Astrocyte (in vitro differentiated cells and primary cell): ENCODE data around the gene FRMD5.

ENCODE experiments used
- EZH2 ChIP-seq: IDR thresholded peaks from 2 replicates; pipeline ENCODE4 v1.6.1; 2012; ENCODE audit warnings: mild to moderate bottlenecking, low read length, inconsistent platforms; ENCODE audit not compliant: insufficient read depth
- TF ChIP-seq, protein P1 (sequence below): IDR thresholded peaks from 2 replicates; pipeline ENCODE4 v1.5.1; 2011; ENCODE audit warnings: low read depth, mild to moderate bottlenecking, inconsistent platforms, low read length, moderate library complexity; ENCODE audit not compliant: insufficient read depth

DNA sequence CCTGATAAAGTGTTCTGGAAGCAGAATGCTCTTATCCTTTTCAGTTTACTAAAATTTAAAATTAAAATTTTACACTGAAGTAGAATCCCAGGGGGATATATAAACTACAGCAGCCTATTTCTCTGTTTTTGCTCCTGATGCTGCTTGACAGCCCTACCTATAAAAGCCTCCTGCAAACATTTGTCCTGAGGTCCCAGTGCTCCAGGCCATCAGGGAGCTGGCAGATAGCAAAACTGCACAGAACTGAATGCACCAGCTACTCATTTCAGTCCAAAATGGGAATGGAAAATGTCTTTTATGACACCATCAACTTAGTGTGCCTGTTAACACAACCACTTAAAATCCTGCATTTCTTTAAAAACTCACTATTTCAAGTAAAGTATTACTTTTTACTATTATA lies 50.1 kb downstream of the FRMD5 start:
- TF ChIP-seq, protein P1, sequence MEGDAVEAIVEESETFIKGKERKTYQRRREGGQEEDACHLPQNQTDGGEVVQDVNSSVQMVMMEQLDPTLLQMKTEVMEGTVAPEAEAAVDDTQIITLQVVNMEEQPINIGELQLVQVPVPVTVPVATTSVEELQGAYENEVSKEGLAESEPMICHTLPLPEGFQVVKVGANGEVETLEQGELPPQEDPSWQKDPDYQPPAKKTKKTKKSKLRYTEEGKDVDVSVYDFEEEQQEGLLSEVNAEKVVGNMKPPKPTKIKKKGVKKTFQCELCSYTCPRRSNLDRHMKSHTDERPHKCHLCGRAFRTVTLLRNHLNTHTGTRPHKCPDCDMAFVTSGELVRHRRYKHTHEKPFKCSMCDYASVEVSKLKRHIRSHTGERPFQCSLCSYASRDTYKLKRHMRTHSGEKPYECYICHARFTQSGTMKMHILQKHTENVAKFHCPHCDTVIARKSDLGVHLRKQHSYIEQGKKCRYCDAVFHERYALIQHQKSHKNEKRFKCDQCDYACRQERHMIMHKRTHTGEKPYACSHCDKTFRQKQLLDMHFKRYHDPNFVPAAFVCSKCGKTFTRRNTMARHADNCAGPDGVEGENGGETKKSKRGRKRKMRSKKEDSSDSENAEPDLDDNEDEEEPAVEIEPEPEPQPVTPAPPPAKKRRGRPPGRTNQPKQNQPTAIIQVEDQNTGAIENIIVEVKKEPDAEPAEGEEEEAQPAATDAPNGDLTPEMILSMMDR: no peak
- no peak for TF ChIP-seq EZH2
